AG09309 (cell line): ENCODE results near the gene SBF1.

Experiments
- DNase-seq: peaks from one replicate; pipeline ENCODE4 v3.0.0-alpha.2; 2010; ENCODE audit warnings: low read depth
- H3K4me3 ChIP-seq: 2 replicates; pipeline ENCODE4 v1.5.1; 2011; ENCODE audit warnings: mild to moderate bottlenecking, low read depth, low read length, moderate library complexity; ENCODE audit not compliant: control insufficient read depth
- CTCF ChIP-seq: IDR thresholded peaks from 2 replicates; pipeline ENCODE4 v1.5.1; 2011; ENCODE audit warnings: mild to moderate bottlenecking, low read depth, low read length, inconsistent platforms; ENCODE audit not compliant: insufficient read depth, control insufficient read depth; ENCODE audit errors: missing control alignments

Gene SBF1

GRCh38 chr22:50488006-50488677 lies 13.3 kb upstream of the SBF1 start:
- no peak for TF ChIP-seq CTCF
- DNase-seq = no peak
- no peak overlapping the region for H3K4me3 ChIP-seq

- no peak overlapping the region for H3K4me3 ChIP-seq
- no peak for TF ChIP-seq CTCF
- no peak for DNase-seq
Measured at GRCh38 chr22:50487290-50488005, 12.6 kb upstream of the SBF1 start.

GRCh38 chr22:50486561-50487289 lies 11.9 kb upstream of the SBF1 start, which contains the start of gene MIOX:
Gene MIOX (plus strand): TSS chr22:50486859. CDS start chr22:50486898, 39 bp downstream.
- TF ChIP-seq CTCF = no peak
- DNase-seq = no peak
- no peak within 1 kb of the TSS for H3K4me3 ChIP-seq

GRCh38 chr22:50485221-50486131 lies 10.6 kb upstream of the SBF1 start:
- TF ChIP-seq CTCF = no peak
- DNase-seq = no peak
- no peak overlapping the region for H3K4me3 ChIP-seq

- DNase-seq = no peak
- TF ChIP-seq CTCF = no peak
- no peak overlapping the region for H3K4me3 ChIP-seq
Measured at GRCh38 chr22:50483977-50484853, 9.4 kb upstream of the SBF1 start.
